HEK293T (cell line): ENCODE data around the gene CD160.

Experiments
- CTCF ChIA-PET: fragments of 350-600 bp; formaldehyde crosslinking; extraction: SDS; loops from one replicate; lab custom pipeline; 2021; ENCODE audit warnings: antibody characterized with exemption, inconsistent platforms; lab: Yijun Ruan, JAX
- POLR2A ChIA-PET: fragments of 350-600 bp; formaldehyde crosslinking; extraction: SDS; loops from one replicate; lab custom pipeline; 2020; ENCODE audit warnings: antibody characterized with exemption, inconsistent platforms; lab: Yijun Ruan, JAX
- DNase-seq: peaks from one replicate; pipeline ENCODE4 v3.0.0; 2012; ENCODE audit warnings: mixed read lengths; ENCODE audit errors: extremely low spot score
- ARNT ChIP-seq: fragments of 450-650 bp; IDR thresholded peaks from 2 replicates; pipeline ENCODE4 v1.6.1; 2017; ENCODE audit warnings: mild to moderate bottlenecking
- BHLHE40 ChIP-seq: fragments of 450-650 bp; IDR thresholded peaks from 2 replicates; pipeline ENCODE4 v1.6.1; 2016; ENCODE audit warnings: mild to moderate bottlenecking, moderate library complexity, borderline replicate concordance
- CTBP1 ChIP-seq: fragments of 450-650 bp; IDR thresholded peaks from 2 replicates; pipeline ENCODE4 v1.6.1; 2016; ENCODE audit warnings: borderline replicate concordance
- ELF4 ChIP-seq: fragments of 450-650 bp; IDR thresholded peaks from 2 replicates; pipeline ENCODE4 v1.6.1; 2017; ENCODE audit warnings: antibody characterized with exemption
- FOXA1 ChIP-seq: fragments of 450-650 bp; IDR thresholded peaks from 2 replicates; pipeline ENCODE4 v1.6.1; 2016; ENCODE audit warnings: mild to moderate bottlenecking
- FOXK2 ChIP-seq: fragments of 450-650 bp; IDR thresholded peaks from 2 replicates; pipeline ENCODE4 v1.6.1; 2016; ENCODE audit warnings: mild to moderate bottlenecking
- FOXM1 ChIP-seq: fragments of 450-650 bp; IDR thresholded peaks from 2 replicates; pipeline ENCODE4 v1.6.1; 2017; ENCODE audit warnings: mild to moderate bottlenecking, borderline replicate concordance
- HDGF ChIP-seq: fragments of 450-650 bp; IDR thresholded peaks from 2 replicates; pipeline ENCODE4 v1.6.1; 2017; ENCODE audit warnings: antibody characterized with exemption, borderline replicate concordance
- L3MBTL2 ChIP-seq: fragments of 450-650 bp; conservative IDR thresholded peaks from 2 replicates; pipeline ENCODE4 v1.6.1; 2016; ENCODE audit warnings: mild to moderate bottlenecking
- LEF1 ChIP-seq: fragments of 450-650 bp; IDR thresholded peaks from 2 replicates; pipeline ENCODE4 v1.6.1; 2017; ENCODE audit warnings: mild to moderate bottlenecking, borderline replicate concordance
- NFRKB ChIP-seq: fragments of 450-650 bp; IDR thresholded peaks from 2 replicates; pipeline ENCODE4 v1.6.1; 2016; ENCODE audit warnings: mild to moderate bottlenecking, moderate library complexity
- SP1 ChIP-seq: fragments of 450-650 bp; IDR thresholded peaks from 2 replicates; pipeline ENCODE4 v1.6.1; 2017
- SUZ12 ChIP-seq: fragments of 450-650 bp; IDR thresholded peaks from 2 replicates; pipeline ENCODE4 v1.6.1; 2016; ENCODE audit warnings: mild to moderate bottlenecking
- TARDBP ChIP-seq: fragments of 450-650 bp; IDR thresholded peaks from 2 replicates; pipeline ENCODE4 v1.6.1; 2016
- ZNF384 ChIP-seq: fragments of 450-650 bp; IDR thresholded peaks from 2 replicates; pipeline ENCODE4 v1.6.1; 2016
- TF ChIP-seq, protein P1 (sequence below): fragments of 450-650 bp; IDR thresholded peaks from 2 replicates; pipeline ENCODE4 v1.6.1; 2016

Gene CD160

GRCh38 chr1:145689922-145690321, 29.4 kb upstream of the CD160 start:
- no peak for TF ChIP-seq SUZ12
- no peak for TF ChIP-seq ELF4
- no peak for TF ChIP-seq CTBP1
- no peak for TF ChIP-seq ZNF384
- TF ChIP-seq, protein P1, sequence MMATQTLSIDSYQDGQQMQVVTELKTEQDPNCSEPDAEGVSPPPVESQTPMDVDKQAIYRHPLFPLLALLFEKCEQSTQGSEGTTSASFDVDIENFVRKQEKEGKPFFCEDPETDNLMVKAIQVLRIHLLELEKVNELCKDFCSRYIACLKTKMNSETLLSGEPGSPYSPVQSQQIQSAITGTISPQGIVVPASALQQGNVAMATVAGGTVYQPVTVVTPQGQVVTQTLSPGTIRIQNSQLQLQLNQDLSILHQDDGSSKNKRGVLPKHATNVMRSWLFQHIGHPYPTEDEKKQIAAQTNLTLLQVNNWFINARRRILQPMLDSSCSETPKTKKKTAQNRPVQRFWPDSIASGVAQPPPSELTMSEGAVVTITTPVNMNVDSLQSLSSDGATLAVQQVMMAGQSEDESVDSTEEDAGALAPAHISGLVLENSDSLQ: no peak
- no peak for TF ChIP-seq TARDBP
- TF ChIP-seq LEF1: no peak
- no peak for TF ChIP-seq FOXA1
- no peak for TF ChIP-seq ARNT
- TF ChIP-seq FOXK2: no peak
- TF ChIP-seq L3MBTL2: no peak
- TF ChIP-seq BHLHE40: no peak
- TF ChIP-seq HDGF: no peak
- no peak for TF ChIP-seq FOXM1
- TF ChIP-seq SP1: no peak
- ChIA-PET CTCF (interaction anchor here (0.6 kb wide), 1 partner anchor 14 kb away, joined by 3 read pairs; no protein-coding TSS in a partner anchor), POLR2A (no interaction called here)
- no peak for DNase-seq

DNA sequence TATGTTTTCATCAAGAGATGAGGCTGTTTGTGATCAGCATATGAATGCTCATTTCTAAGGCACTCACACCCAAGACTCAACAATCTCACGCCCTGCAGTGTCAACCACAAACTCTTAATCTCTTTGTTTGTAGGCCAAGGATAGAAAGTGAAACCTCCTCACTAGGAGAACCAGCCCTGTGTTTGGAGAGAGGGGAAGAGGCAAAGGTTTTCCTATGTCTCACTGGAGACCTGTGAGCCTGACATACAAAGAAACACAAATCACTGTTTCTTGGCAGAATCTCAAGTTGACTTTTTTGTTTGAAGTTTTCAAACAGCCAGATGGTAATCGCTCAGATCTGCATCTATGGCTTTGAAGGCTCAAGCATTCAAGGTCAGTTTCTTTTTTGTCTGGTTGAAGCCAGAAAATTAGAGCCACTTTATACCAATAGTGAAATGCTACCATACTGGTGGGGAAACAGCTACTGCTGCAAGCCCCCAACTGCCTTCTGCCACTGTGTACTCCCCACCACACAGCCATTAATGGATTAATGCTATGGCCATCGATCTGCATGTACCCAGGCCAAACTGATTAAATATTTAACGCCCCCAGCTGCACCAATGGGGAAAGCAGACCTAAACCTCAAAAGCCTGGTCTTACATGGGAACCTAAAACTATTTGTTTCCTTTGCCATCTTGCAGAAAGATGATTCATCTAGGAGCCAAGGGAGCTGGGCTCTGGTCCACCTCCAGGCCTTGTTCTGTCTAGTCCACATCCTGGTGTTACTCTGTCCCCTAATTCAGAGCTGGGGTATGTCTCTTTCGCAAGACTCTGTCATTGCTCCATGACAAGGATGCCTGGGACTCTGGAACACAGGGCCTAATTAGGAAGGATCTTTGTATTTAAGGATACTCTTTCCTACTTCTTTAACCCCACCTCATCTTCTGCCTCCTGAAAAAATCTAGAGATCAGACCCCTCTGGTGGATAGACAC, 28.4 kb upstream of the CD160 start:
- no peak for DNase-seq
- CTCF ChIA-PET: no interaction called here
- TF ChIP-seq LEF1 (no peak), L3MBTL2 (no peak), FOXA1 (no peak)
- POLR2A ChIA-PET: no interaction called here

DNA sequence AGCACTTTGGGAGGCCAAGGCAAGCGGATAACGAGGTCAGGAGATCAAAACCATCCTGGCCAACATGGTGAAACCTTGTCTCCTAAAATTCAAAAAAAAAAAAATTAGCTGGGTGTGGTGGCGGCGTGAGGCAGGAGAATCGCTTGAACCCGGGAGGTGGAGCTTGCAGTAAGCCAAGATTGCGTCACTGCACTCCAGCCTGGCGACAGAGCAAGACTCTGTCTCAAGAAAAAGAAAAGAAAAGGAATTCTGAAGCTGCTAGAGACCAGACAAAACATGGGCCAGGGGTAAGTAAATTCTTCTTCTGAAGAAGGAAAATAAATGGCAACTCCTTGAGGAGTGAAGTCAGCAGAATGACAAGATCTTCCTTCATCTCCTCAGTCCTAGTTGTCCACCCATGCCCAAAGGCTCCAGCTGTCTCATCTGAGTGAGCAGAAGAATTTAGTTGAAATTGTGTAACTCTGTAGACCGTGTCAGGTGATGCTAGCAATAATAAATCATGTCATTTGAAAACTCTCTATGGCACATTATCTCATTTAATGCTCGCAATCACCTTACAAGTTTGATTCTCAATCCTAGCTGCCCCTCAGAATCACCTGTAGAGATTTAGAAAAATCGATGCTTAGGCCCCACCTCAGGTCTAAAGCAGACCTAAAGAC, 26.4 kb upstream of the CD160 start:
- ChIA-PET CTCF (no interaction called here), POLR2A (no interaction called here)
- no peak for TF ChIP-seq ELF4
- TF ChIP-seq, protein P1: 0 out of 2 replicates have a peak, but pooled peaks have one; percentile 15
- no peak for DNase-seq

- DNase-seq: no peak
- POLR2A ChIA-PET: no interaction called here
- TF ChIP-seq L3MBTL2: no peak
- no peak for TF ChIP-seq CTBP1
- no peak for TF ChIP-seq FOXK2
- no peak for TF ChIP-seq TARDBP
- no peak for TF ChIP-seq ELF4
- TF ChIP-seq ARNT: no peak
- TF ChIP-seq HDGF: no peak
- TF ChIP-seq FOXM1: no peak
- CTCF ChIA-PET: no interaction called here
Measured at GRCh38 chr1:145695821-145696629, 23.3 kb upstream of the CD160 start.

- CTCF ChIA-PET: no interaction called here
- DNase-seq: no peak
- POLR2A ChIA-PET: no interaction called here
- no peak for TF ChIP-seq FOXK2
- TF ChIP-seq LEF1: no peak
- no peak for TF ChIP-seq FOXM1
- TF ChIP-seq CTBP1: no peak
- no peak for TF ChIP-seq HDGF
Measured at GRCh38 chr1:145696630-145696960, 22.7 kb upstream of the CD160 start.

DNA sequence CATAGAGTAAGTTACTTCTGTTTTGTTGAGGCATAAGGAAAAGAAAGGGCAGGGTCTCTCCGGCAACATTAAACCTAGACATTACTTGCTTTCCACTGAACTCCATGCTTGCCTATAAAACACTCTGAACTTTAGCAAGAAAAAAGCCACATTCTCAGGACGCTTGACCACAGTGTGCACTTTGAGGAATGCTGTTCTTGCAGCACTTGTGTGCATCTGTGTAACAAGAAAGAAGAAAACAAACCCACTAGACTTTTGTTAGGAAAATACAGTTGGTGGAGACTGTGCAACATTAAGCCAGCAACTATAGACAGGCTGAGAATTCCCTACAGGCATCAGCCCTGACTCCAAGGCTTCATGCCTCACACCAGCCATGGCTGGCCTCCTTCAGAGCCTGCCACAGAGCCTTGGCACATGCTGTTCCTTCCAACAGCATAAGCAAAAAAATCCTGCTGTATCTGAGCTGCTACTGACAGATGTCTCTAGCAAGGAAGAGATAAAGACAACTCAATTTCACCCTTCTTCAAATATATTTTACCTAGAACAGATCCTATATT, 17.9 kb upstream of the CD160 start:
- POLR2A ChIA-PET: no interaction called here
- CTCF ChIA-PET: no interaction called here
- DNase-seq: no peak
- TF ChIP-seq FOXK2: no peak
- TF ChIP-seq ZNF384: no peak
- TF ChIP-seq FOXM1: no peak
- no peak for TF ChIP-seq TARDBP
- TF ChIP-seq FOXA1: no peak
- no peak for TF ChIP-seq NFRKB
- no peak for TF ChIP-seq BHLHE40
- TF ChIP-seq, protein P1: no peak
- TF ChIP-seq HDGF: no peak
